Stimulated activated CD4-positive, alpha-beta T cell treated with anti-CD3 and anti-CD28 coated beads, Interleukin-4, amount 100 ng/mL, for 4 hours (primary cell): ENCODE results near the gene GRID1.

Experiments
- DNase-seq, 2 experiments: peaks; one replicate each; pipeline ENCODE4 v3.0.0-alpha.2; 2020

Gene GRID1

GRCh38 chr10:86205306-86206239 lies 161.0 kb downstream of the GRID1 start:
- no peak for DNase-seq

- no peak for DNase-seq
These were observed 161.9 kb downstream of the GRID1 start for GRCh38 chr10:86204421-86205305.

- no peak for DNase-seq
These were observed 163.3 kb downstream of the GRID1 start for GRCh38 chr10:86203162-86203905.

GRCh38 chr10:86202226-86202735 lies 164.3 kb downstream of the GRID1 start:
- DNase-seq: no peak

- no peak for DNase-seq
These were observed 165.7 kb downstream of the GRID1 start for GRCh38 chr10:86200867-86201266.

- no peak for DNase-seq
These were observed 166.3 kb downstream of the GRID1 start for GRCh38 chr10:86200269-86200668.

GRCh38 chr10:86199041-86199440 lies 167.6 kb downstream of the GRID1 start:
- no peak for DNase-seq

GRCh38 chr10:86198271-86198670 lies 168.3 kb downstream of the GRID1 start:
- DNase-seq: no peak

GRCh38 chr10:86197166-86197790 lies 169.3 kb downstream of the GRID1 start:
- no peak for DNase-seq

- DNase-seq: no peak
These were observed 171.0 kb downstream of the GRID1 start for GRCh38 chr10:86195521-86196157.

GRCh38 chr10:86194684-86195083 lies 171.9 kb downstream of the GRID1 start:
- DNase-seq: no peak

- no peak for DNase-seq
These were observed 172.8 kb downstream of the GRID1 start for GRCh38 chr10:86193841-86194240.

- no peak for DNase-seq
These were observed 173.9 kb downstream of the GRID1 start for GRCh38 chr10:86192691-86193090.

- DNase-seq: no peak
These were observed 174.4 kb downstream of the GRID1 start for GRCh38 chr10:86192147-86192546.

- no peak for DNase-seq
These were observed 174.9 kb downstream of the GRID1 start for GRCh38 chr10:86191686-86192085.

- no peak for DNase-seq
These were observed 175.4 kb downstream of the GRID1 start for GRCh38 chr10:86191166-86191565.

GRCh38 chr10:86190291-86190690 lies 176.3 kb downstream of the GRID1 start:
- no peak for DNase-seq

- no peak for DNase-seq
These were observed 176.7 kb downstream of the GRID1 start for GRCh38 chr10:86189891-86190290.

GRCh38 chr10:86188796-86189558 lies 177.6 kb downstream of the GRID1 start:
- no peak for DNase-seq

- DNase-seq: no peak
These were observed 178.3 kb downstream of the GRID1 start for GRCh38 chr10:86188326-86188725.
